ENCODE results near the gene COL5A1. TPM values are rescaled to one million over a fixed set of nuclear protein-coding genes. Genes with fewer than 3 reads are reported as not detected.

Gene COL5A1
- total RNA-seq, 1 donor from 2014 or later: 87.7 TPM

DNA sequence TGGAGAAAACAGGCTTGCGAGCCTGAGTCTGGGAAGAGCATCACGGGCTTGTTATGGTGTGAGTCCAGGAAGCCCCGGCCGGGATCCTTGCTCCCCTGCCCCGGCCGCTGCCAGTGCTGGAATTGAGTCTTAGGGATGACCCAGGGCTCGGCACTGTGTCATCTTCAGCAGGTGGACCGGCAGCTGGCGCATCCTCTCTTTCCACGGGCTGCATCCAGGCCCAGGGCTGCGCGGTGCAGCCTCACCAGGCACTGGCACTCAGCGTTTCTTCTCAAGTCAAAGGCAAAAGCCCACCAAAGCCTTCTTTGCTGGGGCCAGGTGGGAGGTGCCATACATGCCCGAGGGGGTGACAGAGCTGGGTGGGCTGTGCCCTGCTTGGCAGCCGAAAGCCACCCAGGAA, 46.6 kb downstream of the COL5A1 start:
- H3K4me3 ChIP-seq (ENCODE audit: low read depth, low read length): no peak overlapping the region
- no peak for DNase-seq (ENCODE audit: low read depth)
- no peaks in the 10 kb centered on the region for H3K27me3 ChIP-seq (ENCODE audit: control insufficient read depth, insufficient read depth, low read length)
- TF ChIP-seq, protein P1, sequence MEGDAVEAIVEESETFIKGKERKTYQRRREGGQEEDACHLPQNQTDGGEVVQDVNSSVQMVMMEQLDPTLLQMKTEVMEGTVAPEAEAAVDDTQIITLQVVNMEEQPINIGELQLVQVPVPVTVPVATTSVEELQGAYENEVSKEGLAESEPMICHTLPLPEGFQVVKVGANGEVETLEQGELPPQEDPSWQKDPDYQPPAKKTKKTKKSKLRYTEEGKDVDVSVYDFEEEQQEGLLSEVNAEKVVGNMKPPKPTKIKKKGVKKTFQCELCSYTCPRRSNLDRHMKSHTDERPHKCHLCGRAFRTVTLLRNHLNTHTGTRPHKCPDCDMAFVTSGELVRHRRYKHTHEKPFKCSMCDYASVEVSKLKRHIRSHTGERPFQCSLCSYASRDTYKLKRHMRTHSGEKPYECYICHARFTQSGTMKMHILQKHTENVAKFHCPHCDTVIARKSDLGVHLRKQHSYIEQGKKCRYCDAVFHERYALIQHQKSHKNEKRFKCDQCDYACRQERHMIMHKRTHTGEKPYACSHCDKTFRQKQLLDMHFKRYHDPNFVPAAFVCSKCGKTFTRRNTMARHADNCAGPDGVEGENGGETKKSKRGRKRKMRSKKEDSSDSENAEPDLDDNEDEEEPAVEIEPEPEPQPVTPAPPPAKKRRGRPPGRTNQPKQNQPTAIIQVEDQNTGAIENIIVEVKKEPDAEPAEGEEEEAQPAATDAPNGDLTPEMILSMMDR (IDR thresholded peaks at IDR 0.05; ENCODE audit: insufficient read depth, low read length, poor library complexity, severe bottlenecking): no peak
- H3K36me3 ChIP-seq (ENCODE audit: control insufficient read depth, insufficient read depth, low read length): no peaks in the 10 kb centered on the region

DNA sequence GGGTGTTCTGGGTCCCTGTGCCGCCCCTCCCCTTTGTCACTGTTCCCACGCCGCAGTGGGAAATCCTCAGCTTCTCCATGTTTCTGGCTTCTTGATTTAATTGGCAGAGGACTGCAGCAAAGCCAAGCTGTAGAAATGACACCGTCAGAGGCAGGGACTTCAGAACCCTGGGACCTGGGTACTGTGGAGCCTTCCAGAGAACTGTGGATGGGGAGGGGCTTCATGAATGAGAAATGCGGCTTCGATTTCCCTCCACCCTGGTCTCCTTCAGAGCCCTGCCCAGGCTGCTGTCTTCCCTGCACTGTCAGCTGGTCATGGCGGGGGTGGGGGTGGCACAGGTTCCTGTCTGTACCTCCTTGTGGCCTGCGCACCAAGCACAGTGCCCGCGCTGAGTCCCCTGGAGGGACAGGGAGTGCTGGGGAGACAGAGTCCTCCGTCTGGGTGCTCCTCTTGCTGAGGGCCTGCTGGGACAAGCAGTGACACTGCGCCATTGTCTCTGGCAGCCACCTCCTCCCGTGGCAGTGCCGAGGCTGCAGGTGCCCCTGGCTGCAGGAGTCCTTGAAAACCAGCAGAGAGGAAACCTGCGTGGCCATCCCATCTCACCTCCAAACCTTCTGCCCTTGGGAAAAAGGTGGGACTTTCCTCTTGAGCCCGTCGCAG, 47.2 kb downstream of the COL5A1 start:
- H3K27me3 ChIP-seq (ENCODE audit: control insufficient read depth, insufficient read depth, low read length): no peaks in the 10 kb centered on the region
- DNase-seq (ENCODE audit: low read depth): no peak
- H3K36me3 ChIP-seq (ENCODE audit: control insufficient read depth, insufficient read depth, low read length): no peaks in the 10 kb centered on the region
- TF ChIP-seq, protein P1 (IDR thresholded peaks at IDR 0.05; ENCODE audit: insufficient read depth, low read length, poor library complexity, severe bottlenecking): no peak
- no peak overlapping the region for H3K4me3 ChIP-seq (ENCODE audit: low read depth, low read length)

DNA sequence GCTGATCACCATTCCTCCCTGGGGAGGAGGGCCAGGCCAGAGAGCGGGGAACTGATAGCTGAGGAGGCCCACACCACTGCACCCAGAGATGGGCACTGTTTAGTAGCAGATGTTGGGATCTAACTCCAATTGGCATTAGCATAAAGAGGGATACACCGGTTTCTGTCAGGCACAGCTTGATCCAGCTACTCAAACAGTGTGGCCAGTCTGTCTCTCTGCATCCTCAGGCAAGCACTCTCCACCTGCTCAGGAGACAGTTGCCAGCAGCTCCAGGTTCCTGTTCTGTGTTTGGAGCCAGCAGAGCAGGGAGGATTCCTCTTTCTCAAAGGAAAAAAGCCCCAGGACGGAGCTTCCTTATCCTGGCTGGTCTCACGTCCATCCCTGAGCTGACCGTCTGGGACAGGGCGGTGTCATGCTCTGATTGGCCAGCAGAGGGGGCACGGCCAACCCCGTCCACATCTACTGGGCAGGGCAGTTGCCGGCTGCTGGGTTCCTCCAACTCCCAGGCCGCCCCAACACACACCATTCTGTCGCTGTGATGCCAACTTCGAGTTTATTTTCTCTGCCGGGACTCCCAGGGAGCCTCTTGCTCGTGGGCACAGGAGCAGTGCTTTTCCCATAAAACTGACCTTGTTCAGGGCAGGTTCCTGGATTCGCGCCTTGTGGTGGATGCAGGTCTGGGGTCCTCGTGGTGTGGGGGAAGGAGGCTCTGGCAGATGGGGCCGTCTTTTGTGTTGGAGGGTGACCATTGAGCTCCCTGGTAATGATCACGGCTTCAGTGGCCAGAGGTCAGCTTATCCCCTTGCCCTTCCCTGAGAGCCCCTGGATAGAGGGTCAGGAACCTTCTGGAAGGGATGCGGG, 47.9 kb downstream of the COL5A1 start:
- TF ChIP-seq, protein P1 (IDR thresholded peaks at IDR 0.05; ENCODE audit: insufficient read depth, low read length, poor library complexity, severe bottlenecking): peak; percentile 77
- Histone ChIP-seq H3K4me3 (ENCODE audit: low read depth, low read length) (no peak overlapping the region), H3K36me3 (ENCODE audit: control insufficient read depth, insufficient read depth, low read length) (no peaks in the 10 kb centered on the region), H3K27me3 (ENCODE audit: control insufficient read depth, insufficient read depth, low read length) (no peaks in the 10 kb centered on the region)
- DNase-seq (ENCODE audit: low read depth): no peak

DNA sequence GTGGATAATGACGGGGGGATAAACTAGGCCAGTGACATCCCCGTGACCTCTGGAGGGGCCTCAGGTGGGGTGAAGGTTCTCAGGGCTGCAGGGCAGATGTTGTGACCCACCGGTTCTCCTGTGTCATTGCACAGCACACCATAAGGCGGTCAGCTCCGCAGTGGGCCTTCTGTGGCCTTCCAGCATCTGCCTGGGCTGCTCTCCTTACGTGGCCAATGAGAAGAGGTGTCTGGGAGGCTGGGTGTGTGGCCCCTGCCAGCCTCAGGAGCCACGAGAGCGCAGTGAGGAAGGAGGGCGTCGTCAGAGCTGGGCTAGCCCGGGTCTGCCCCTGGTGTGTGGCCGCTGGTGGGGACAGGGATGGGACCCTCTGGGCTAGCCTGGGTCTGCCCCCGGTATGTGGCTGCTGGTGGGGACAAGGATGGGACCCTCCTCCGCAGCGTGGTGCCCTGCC, 48.7 kb downstream of the COL5A1 start:
- DNase-seq (ENCODE audit: low read depth): no peak
- TF ChIP-seq, protein P1 (IDR thresholded peaks at IDR 0.05; ENCODE audit: insufficient read depth, low read length, poor library complexity, severe bottlenecking): no peak
- Histone ChIP-seq H3K4me3 (ENCODE audit: low read depth, low read length) (no peak overlapping the region), H3K27me3 (ENCODE audit: control insufficient read depth, insufficient read depth, low read length) (no peaks in the 10 kb centered on the region), H3K36me3 (ENCODE audit: control insufficient read depth, insufficient read depth, low read length) (no peaks in the 10 kb centered on the region)

DNA sequence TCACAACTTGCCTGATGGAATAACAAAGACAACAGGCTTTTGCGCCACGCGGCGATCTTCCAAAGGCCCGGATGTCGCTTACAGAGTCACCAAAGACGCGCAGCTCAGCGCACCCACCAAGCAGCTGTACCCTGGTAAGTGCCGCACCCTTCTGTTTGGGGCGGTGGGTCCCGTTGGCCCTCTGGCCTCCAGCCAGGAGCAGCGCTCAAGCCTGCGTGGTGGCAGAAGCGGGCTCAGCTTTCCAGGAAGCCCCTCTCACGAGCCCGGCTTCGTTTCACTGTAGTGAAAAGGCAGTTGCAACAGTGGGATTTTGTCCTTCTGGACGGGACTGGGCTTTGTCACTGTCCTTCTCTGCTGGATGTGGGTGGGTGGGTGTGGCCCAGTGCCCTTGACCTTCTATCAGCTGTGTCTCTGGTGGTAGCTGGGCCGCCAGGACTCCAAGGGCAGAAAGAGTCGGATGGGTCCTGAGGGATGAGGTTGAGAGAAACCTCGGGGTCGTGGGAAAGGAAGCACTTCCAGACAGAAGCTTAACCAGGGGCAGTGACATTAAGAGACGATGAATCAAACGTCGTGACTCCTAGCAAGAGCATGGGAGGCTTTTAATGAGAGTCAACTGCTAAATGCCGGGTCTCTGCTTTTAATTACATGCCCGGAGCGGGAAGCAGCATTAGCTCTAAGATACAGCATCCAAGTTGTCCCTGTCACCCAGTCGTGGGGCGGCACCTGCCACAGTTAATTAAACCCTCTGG, 49.5 kb downstream of the COL5A1 start:
- DNase-seq (ENCODE audit: low read depth): no peak
- no peak overlapping the region for H3K4me3 ChIP-seq (ENCODE audit: low read depth, low read length)
- H3K27me3 ChIP-seq (ENCODE audit: control insufficient read depth, insufficient read depth, low read length): no peaks in the 10 kb centered on the region
- no peaks in the 10 kb centered on the region for H3K36me3 ChIP-seq (ENCODE audit: control insufficient read depth, insufficient read depth, low read length)
- TF ChIP-seq, protein P1 (IDR thresholded peaks at IDR 0.05; ENCODE audit: insufficient read depth, low read length, poor library complexity, severe bottlenecking): no peak

Measured in kidney epithelial cell (primary cell).